Hepatocyte (in vitro differentiated cells): ENCODE data around the gene ARID3A.

ENCODE experiments used
- EZH2 ChIP-seq: fragments of 200-600 bp; sonication (generic); IDR thresholded peaks from 2 replicates; pipeline ENCODE4 v1.6.1; 2016; ENCODE audit warnings: antibody characterized with exemption, mild to moderate bottlenecking, borderline replicate concordance
- EZH2phosphoT487 ChIP-seq: fragments of 200-600 bp; sonication (generic); IDR thresholded peaks from one replicate; pipeline ENCODE4 v1.6.1; 2018; ENCODE audit warnings: antibody characterized with exemption, mild to moderate bottlenecking, low read depth, moderate library complexity; ENCODE audit not compliant: unreplicated experiment, severe bottlenecking
- TF ChIP-seq, protein P1 (sequence below): fragments of 200-600 bp; sonication (generic); IDR thresholded peaks from 2 replicates; pipeline ENCODE4 v1.5.1; 2016; ENCODE audit warnings: antibody characterized with exemption, mild to moderate bottlenecking; ENCODE audit not compliant: poor library complexity

DNA sequence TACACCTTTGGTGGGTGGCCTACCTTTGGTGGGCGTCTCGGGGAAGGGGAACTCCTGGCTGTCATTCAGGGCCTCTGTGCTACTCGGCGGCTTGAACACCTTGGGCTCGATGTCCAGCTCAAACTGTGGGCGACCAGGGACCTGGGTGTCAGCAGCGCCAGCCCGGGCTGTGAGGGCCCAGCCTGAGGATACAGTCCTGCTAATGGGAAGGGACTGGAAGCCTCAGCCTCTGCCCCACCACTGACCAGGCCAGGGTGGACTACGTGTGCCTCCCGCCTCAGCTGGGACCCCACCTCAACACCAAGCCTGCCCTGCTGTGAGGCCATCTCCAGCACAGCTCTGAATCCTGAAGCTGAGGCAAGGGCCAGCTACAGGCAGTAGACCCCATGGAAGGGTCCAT is 87.4 kb downstream of the ARID3A start:
- TF ChIP-seq, protein P1, sequence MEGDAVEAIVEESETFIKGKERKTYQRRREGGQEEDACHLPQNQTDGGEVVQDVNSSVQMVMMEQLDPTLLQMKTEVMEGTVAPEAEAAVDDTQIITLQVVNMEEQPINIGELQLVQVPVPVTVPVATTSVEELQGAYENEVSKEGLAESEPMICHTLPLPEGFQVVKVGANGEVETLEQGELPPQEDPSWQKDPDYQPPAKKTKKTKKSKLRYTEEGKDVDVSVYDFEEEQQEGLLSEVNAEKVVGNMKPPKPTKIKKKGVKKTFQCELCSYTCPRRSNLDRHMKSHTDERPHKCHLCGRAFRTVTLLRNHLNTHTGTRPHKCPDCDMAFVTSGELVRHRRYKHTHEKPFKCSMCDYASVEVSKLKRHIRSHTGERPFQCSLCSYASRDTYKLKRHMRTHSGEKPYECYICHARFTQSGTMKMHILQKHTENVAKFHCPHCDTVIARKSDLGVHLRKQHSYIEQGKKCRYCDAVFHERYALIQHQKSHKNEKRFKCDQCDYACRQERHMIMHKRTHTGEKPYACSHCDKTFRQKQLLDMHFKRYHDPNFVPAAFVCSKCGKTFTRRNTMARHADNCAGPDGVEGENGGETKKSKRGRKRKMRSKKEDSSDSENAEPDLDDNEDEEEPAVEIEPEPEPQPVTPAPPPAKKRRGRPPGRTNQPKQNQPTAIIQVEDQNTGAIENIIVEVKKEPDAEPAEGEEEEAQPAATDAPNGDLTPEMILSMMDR: no peak
- no peak for TF ChIP-seq EZH2
- no peak for TF ChIP-seq EZH2phosphoT487
